Embryonic facial prominence (tissue), 1 donor: ENCODE data around the gene KRCC1.

ENCODE experiments used
- DNase-seq: peaks from one replicate; pipeline ENCODE4 v3.0.0-alpha.2; 2016; ENCODE audit errors: extremely low spot score

KRCC1 gene

GRCh38 chr2:88055371-88056128 lies at the start of gene KRCC1:
TSS of gene KRCC1 (minus strand) at chr2:88055783. CDS start at chr2:88028563, 27,220 bp downstream.
- peak; percentile 85 for DNase-seq

GRCh38 chr2:88100489-88100858 lies 44.9 kb upstream of the KRCC1 start:
- DNase-seq = no peak

- DNase-seq = no peak
These were observed 44.4 kb upstream of the KRCC1 start for GRCh38 chr2:88099798-88100488.

GRCh38 chr2:88098558-88098900 lies 42.9 kb upstream of the KRCC1 start:
- DNase-seq = no peak

- DNase-seq = no peak
These were observed 42.4 kb upstream of the KRCC1 start for GRCh38 chr2:88097891-88098557.

- no peak for DNase-seq
These were observed 41.6 kb upstream of the KRCC1 start for GRCh38 chr2:88097192-88097591.

GRCh38 chr2:88096708-88097107 lies 41.1 kb upstream of the KRCC1 start:
- no peak for DNase-seq

GRCh38 chr2:88095022-88095421 lies 39.4 kb upstream of the KRCC1 start:
- DNase-seq = no peak

- DNase-seq = no peak
These were observed 37.2 kb upstream of the KRCC1 start for GRCh38 chr2:88092773-88093172.

GRCh38 chr2:88091943-88092342 lies 36.4 kb upstream of the KRCC1 start:
- DNase-seq = no peak

GRCh38 chr2:88090446-88091283 lies 35.1 kb upstream of the KRCC1 start:
- DNase-seq = no peak

- DNase-seq = no peak
These were observed 33.4 kb upstream of the KRCC1 start for GRCh38 chr2:88088999-88089398.

- no peak for DNase-seq
These were observed 32.2 kb upstream of the KRCC1 start for GRCh38 chr2:88087763-88088162.

- DNase-seq = no peak
These were observed 31.5 kb upstream of the KRCC1 start for GRCh38 chr2:88087073-88087472.

- DNase-seq = no peak
These were observed 30.8 kb upstream of the KRCC1 start for GRCh38 chr2:88086401-88086800.

- DNase-seq = no peak
These were observed 30.0 kb upstream of the KRCC1 start for GRCh38 chr2:88085602-88086001.

GRCh38 chr2:88085099-88085498 lies 29.5 kb upstream of the KRCC1 start:
- no peak for DNase-seq

- DNase-seq = no peak
These were observed 27.2 kb upstream of the KRCC1 start for GRCh38 chr2:88082781-88083180.

- no peak for DNase-seq
These were observed 26.5 kb upstream of the KRCC1 start for GRCh38 chr2:88081924-88082608.

- DNase-seq = no peak
These were observed 25.0 kb upstream of the KRCC1 start for GRCh38 chr2:88080545-88080944.

- DNase-seq = no peak
These were observed 23.1 kb upstream of the KRCC1 start for GRCh38 chr2:88078643-88079172.
